ENCODE data around the gene TRIM45. TPM values are rescaled to one million over a fixed set of nuclear protein-coding genes. Genes with fewer than 3 reads are reported as not detected.

Gene TRIM45, protein sequence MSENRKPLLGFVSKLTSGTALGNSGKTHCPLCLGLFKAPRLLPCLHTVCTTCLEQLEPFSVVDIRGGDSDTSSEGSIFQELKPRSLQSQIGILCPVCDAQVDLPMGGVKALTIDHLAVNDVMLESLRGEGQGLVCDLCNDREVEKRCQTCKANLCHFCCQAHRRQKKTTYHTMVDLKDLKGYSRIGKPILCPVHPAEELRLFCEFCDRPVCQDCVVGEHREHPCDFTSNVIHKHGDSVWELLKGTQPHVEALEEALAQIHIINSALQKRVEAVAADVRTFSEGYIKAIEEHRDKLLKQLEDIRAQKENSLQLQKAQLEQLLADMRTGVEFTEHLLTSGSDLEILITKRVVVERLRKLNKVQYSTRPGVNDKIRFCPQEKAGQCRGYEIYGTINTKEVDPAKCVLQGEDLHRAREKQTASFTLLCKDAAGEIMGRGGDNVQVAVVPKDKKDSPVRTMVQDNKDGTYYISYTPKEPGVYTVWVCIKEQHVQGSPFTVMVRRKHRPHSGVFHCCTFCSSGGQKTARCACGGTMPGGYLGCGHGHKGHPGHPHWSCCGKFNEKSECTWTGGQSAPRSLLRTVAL
- total RNA-seq = under 1 TPM; 0.25 to 0.88 TPM
- polyA plus RNA-seq (2013, experiment 1 of 2) = 0.24 TPM
- polyA plus RNA-seq (2013, experiment 2 of 2) = 0.71 TPM
- total RNA-seq = 0 to 3.2 (median 0.80) reads per million in 172 experiments

DNA sequence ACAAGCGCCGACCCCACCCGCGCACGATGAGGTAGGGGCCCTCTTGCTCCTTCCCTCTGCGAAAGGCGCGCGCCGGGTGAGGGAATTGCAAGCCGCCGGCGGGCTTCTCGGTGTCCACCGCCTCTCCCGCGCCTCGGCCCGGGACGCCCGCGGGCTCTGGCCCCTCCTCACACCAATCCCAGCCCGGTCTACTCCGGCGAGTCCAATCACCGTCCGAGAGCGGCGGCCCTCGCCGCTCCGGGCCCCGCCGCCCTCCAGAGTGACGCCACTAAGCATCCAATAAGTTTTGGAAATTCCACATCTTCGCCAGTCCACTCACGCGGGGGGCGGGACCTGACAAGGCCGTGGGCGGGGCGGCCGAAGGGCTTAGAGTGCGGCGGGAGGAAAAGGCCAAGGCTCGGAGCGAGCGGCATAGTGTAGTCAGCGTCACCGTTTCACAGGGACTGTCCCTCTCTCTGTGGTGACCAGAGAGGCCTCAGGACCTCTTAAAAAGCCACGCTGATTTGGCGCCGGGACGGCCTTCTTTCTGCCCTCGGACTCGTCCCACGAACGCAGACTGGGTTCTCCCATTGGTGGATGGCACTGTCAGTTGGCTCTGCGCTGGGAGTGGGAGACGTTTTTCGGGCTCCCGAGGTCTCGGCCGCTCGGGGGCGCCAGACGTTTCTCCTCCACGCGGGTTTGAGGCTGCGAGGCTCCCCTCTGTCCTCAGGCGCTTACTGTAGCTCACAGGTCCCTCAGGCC, at the start of gene TRIM45:
TRIM45 (minus strand) TSS at position 161 of the 741 bp plus-strand sequence. CDS start 548 bp downstream, outside the sequence.
- TF ChIP-seq, protein P1, sequence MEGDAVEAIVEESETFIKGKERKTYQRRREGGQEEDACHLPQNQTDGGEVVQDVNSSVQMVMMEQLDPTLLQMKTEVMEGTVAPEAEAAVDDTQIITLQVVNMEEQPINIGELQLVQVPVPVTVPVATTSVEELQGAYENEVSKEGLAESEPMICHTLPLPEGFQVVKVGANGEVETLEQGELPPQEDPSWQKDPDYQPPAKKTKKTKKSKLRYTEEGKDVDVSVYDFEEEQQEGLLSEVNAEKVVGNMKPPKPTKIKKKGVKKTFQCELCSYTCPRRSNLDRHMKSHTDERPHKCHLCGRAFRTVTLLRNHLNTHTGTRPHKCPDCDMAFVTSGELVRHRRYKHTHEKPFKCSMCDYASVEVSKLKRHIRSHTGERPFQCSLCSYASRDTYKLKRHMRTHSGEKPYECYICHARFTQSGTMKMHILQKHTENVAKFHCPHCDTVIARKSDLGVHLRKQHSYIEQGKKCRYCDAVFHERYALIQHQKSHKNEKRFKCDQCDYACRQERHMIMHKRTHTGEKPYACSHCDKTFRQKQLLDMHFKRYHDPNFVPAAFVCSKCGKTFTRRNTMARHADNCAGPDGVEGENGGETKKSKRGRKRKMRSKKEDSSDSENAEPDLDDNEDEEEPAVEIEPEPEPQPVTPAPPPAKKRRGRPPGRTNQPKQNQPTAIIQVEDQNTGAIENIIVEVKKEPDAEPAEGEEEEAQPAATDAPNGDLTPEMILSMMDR (IDR thresholded peaks at IDR 0.05) = peak; percentile 78
- Histone ChIP-seq H3K27ac (ENCODE audit: low read depth in 1 of 2, low read length in 2 of 2) (no peak within 1 kb of the TSS), H3K36me3 (ENCODE audit: insufficient read depth, low read length) (no peaks in the 10 kb centered on the region), H3K4me3 (ENCODE audit: low read length) (peak within 1 kb of the TSS; percentile 93), H3K4me1 (ENCODE audit: insufficient read depth, low read length) (peaks cover 17% of the 10 kb centered on the region), H3K27me3 (ENCODE audit: control insufficient read depth in 1 of 2, insufficient read depth in 2 of 2, low read length in 2 of 2) (no peaks in the 10 kb centered on the region), H3K9me3 (ENCODE audit: control insufficient read depth in 1 of 2, insufficient read depth in 1 of 2, low read length in 2 of 2) (no peaks in the 10 kb centered on the region)
- Mint-ChIP-seq H3K4me1 (ENCODE audit: low read depth) (peaks cover 9% of the 10 kb centered on the region), H3K36me3 (ENCODE audit: low read depth) (no peaks in the 10 kb centered on the region), H3K4me3 (peak within 1 kb of the TSS; percentile 87), H3K27ac (no peak within 1 kb of the TSS), H3K9me3 (no peaks in the 10 kb centered on the region), H3K27me3 (peaks cover 7% of the 10 kb centered on the region)
- CTCF ChIA-PET = interaction anchor here (0.6 to 2.2 kb wide), 6 partner anchors 14 to 64 kb away, joined by 3 to 8 read pairs (median 4); no protein-coding TSS in a partner anchor
- POLR2A ChIA-PET = no interaction called here
- DNase-seq (peak; percentile 69 to 92 (median 78)), ATAC-seq (ENCODE audit: poor library complexity) (peak; percentile 89)
- intact Hi-C loops (cut with DNase I, micrococcal nuclease) = loop anchor here in 1 of 2 experiments (2.0 to 10.0 kb wide), 3 partner anchors 61 to 636 kb away; partner anchors contain the start of genes TENT5C and TTF2

DNA sequence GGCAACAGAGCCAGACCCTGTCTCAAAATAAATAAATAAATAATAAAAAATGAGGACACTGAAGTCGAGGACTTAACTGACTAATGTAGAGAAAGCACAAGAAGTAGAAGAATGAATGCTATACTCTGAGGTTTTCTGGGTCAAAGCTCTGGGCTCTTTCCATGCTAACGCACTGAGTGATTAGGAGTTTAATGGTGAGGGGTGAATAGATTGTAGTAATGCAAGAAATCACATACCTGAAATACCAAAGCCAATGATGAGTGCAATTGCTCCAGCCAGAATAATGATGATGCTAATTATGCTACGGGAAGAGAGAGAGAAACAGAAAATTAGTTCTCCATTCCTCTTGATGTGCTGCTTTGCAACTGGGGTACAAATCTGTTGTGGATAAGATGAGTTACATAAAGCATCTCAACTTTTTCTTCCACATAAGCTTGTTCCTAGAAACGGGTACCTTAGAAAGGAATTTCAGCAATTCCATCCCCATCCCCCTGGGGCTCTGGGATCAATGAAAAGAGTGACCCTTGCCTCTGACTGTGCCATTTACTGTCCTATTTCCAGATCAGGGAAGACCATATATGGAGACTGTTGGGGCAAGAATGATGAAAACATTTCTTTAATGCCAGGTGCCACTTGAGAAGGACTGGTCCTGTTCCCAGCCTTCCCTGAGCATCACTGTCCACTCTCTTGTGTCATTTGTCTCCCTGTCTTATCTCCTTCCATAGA, 48.5 kb upstream of the TRIM45 start:
- Histone ChIP-seq H3K36me3 (ENCODE audit: insufficient read depth, low read length) (no peaks in the 10 kb centered on the region), H3K4me1 (ENCODE audit: insufficient read depth, low read length) (no peaks in the 10 kb centered on the region), H3K27ac (ENCODE audit: low read depth in 1 of 2, low read length in 2 of 2) (no peak overlapping the region), H3K9me3 (ENCODE audit: control insufficient read depth in 1 of 2, insufficient read depth in 1 of 2, low read length in 2 of 2) (no peaks in the 10 kb centered on the region), H3K27me3 (ENCODE audit: control insufficient read depth in 1 of 2, insufficient read depth in 2 of 2, low read length in 2 of 2) (no peaks in the 10 kb centered on the region), H3K4me3 (ENCODE audit: low read length) (no peak overlapping the region)
- ATAC-seq (ENCODE audit: poor library complexity) (no peak), DNase-seq (no peak)
- TF ChIP-seq, protein P1 (IDR thresholded peaks at IDR 0.05) = no peak
- Mint-ChIP-seq H3K36me3 (ENCODE audit: low read depth) (no peaks in the 10 kb centered on the region), H3K9me3 (no peaks in the 10 kb centered on the region), H3K27ac (no peak overlapping the region), H3K4me1 (ENCODE audit: low read depth) (no peaks in the 10 kb centered on the region), H3K4me3 (no peak overlapping the region), H3K27me3 (no peaks in the 10 kb centered on the region)
- intact Hi-C loops (cut with DNase I, micrococcal nuclease) = no loop called here
- CTCF ChIA-PET = no interaction called here
- POLR2A ChIA-PET = interaction anchor here (0.6 kb wide), 1 partner anchor 277 kb away, joined by 3 read pairs; no protein-coding TSS in a partner anchor

DNA sequence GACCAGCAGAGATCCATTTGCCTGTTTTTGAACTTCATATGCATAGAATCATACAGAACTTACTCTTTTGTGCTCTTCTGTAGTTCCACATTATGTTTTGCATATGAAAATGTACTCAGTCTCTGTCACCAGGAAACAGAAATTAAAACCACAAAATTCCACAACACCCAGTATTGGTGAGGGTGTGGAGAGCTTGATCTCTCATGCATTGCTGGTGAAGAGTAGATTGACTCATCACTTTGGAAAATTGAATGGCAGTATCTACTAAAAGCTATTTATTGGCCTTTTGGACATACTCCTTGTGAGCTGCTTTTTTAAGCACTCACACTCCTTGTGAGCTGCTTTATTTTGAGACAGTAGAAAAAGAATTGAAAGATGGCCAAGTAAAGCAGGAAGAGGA, 45.9 kb upstream of the TRIM45 start:
- ATAC-seq (ENCODE audit: poor library complexity) (no peak), DNase-seq (no peak)
- H3K27ac Mint-ChIP-seq = no peak overlapping the region
- no peaks in the 10 kb centered on the region for H3K27me3 ChIP-seq (ENCODE audit: control insufficient read depth in 1 of 2, insufficient read depth in 2 of 2, low read length in 2 of 2)
- no peaks in the 10 kb centered on the region for H3K9me3 ChIP-seq (ENCODE audit: control insufficient read depth in 1 of 2, insufficient read depth in 1 of 2, low read length in 2 of 2)
- no peaks in the 10 kb centered on the region for H3K36me3 Mint-ChIP-seq (ENCODE audit: low read depth)
- H3K4me1 ChIP-seq (ENCODE audit: insufficient read depth, low read length) = no peaks in the 10 kb centered on the region
- intact Hi-C loops (cut with DNase I, micrococcal nuclease) = no loop called here
- H3K27me3 Mint-ChIP-seq = peaks cover 4% of the 10 kb centered on the region
- H3K36me3 ChIP-seq (ENCODE audit: insufficient read depth, low read length) = no peaks in the 10 kb centered on the region
- TF ChIP-seq, protein P1 (IDR thresholded peaks at IDR 0.05) = no peak
- no peak overlapping the region for H3K27ac ChIP-seq (ENCODE audit: low read depth in 1 of 2, low read length in 2 of 2)
- H3K4me3 Mint-ChIP-seq = no peak overlapping the region
- H3K4me1 Mint-ChIP-seq (ENCODE audit: low read depth) = no peaks in the 10 kb centered on the region
- H3K4me3 ChIP-seq (ENCODE audit: low read length) = no peak overlapping the region
- ChIA-PET POLR2A (no interaction called here), CTCF (no interaction called here)
- no peaks in the 10 kb centered on the region for H3K9me3 Mint-ChIP-seq

All from CD4-positive, alpha-beta T cell (primary cell).